GM21360 (cell line): ENCODE data around the gene NCOA3.
"Not testable (repeated sequence)": the region's sequence is repeated elsewhere in the genome, so short reads cannot be mapped to it uniquely, and the experiment has no call there.

ENCODE experiments used
- ATAC-seq: cut with Tn5 transposase; IDR thresholded peaks from one replicate; pipeline ENCODE4 v1.9.1; 2021; ENCODE audit warnings: mild to moderate bottlenecking, moderate library complexity; ENCODE audit not compliant: unreplicated experiment

NCOA3 gene

GRCh38 chr20:47534405-47534804, 32.7 kb downstream of the NCOA3 start:
- no peak for ATAC-seq

- no peak for ATAC-seq
Observed at GRCh38 chr20:47535088-47535487, 33.4 kb downstream of the NCOA3 start.

GRCh38 chr20:47535994-47536393, 34.3 kb downstream of the NCOA3 start:
- ATAC-seq: no peak

- ATAC-seq: no peak
Observed at GRCh38 chr20:47540443-47541354, 39.0 kb downstream of the NCOA3 start.

DNA sequence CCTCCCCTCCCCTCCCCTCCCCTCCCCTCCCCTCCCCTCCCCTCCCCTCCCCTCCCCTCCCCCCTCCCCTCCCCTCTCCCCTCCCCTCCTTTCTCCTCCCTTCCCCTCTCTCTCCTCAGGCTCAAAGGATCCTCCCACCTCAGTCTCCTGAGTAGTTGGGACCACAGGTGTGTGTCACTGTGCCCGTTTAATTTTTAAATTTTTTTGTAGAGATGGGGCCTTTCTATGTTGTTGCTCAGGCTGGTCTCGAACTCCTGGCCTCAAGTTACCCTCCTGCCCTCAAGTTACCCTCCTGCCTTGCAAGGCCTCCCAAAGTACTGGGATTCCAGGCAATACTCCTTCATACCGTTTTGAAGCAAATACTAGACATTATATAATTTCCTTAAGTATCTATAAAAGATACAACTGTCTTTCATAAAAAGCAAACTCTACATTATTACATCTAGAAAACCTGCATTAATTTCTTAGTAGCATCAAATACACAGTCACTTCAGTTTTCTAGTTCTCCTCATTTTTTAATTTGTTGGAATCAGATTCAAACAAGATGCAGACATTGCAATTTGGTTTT, 39.8 kb downstream of the NCOA3 start:
- no peak for ATAC-seq

- no peak for ATAC-seq
Observed at GRCh38 chr20:47543006-47543431, 41.3 kb downstream of the NCOA3 start.

DNA sequence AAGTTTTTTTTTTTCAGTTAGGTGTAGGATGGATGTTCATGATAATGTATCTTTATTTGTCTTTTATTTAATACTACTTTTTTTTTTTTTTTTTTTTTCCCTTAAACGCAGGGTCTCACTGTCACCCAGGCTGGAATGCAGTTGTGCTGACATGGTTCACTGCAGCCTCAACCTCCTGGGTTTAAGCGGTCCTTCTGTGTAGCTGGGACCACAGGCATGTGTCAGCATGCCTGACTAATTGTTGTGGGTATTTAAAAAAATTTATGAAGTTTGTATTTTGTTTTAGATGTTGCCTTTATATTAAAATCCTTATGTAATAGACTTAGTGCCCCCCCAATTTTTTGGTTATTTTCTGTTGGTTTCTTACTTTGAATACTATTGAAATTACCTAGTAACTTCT, 42.6 kb downstream of the NCOA3 start:
- no peak for ATAC-seq

DNA sequence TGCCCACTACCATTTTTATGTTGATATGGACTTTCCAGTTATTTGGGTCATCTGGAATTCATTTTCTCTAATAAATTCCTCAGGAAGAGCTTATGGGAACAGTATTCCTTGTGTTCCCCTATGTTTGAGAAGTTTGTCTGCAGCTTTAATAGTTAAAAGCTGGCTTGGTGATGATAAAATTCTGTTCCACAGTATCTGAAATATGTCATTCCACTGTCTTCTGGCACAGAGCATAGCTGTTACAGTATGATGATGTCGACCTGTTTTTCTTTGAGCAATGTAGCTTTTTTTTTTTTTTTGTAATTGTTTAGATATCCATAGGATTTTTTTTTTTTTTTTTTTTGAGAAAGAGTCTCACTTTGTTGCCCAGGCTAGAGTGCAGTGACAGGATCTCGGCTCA, 43.2 kb downstream of the NCOA3 start:
- ATAC-seq: no peak

DNA sequence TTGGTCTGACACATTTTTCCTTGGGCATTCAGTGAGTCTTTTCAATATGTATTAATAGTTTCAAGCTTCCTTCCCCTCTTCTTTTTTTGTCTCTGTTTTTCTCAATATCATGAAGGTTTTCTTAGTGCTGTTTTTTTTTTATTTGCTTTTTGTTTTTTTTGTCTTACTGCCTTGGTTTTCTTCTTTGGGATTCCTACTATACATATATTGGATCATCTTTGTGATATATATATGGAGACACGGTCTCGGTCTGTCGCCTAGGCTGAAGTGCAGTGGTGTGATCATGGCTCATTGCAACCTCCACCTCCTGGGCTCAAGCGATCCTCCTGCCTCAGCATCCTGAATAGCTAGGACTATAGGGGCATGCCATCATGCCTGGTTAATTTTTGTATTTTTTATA, 43.8 kb downstream of the NCOA3 start:
- no peak for ATAC-seq

GRCh38 chr20:47546184-47547033, 44.7 kb downstream of the NCOA3 start:
- ATAC-seq: no peak

DNA sequence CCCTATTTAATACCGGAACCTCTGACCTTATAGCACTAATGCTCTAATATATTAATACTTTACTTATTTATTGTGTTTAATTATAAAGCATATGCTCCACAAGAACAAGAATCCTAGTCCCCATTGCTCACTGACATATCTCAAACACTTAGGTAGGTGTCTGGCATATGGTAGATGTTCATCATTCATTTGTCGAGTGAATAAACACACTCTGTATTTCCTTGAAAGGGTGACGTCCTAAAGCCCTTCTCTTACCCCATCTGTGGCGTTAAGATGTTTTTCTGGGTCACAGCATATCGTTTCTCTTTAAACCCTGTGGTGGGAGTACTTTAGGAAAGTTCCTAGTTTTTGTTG, 45.3 kb downstream of the NCOA3 start:
- ATAC-seq: no peak

DNA sequence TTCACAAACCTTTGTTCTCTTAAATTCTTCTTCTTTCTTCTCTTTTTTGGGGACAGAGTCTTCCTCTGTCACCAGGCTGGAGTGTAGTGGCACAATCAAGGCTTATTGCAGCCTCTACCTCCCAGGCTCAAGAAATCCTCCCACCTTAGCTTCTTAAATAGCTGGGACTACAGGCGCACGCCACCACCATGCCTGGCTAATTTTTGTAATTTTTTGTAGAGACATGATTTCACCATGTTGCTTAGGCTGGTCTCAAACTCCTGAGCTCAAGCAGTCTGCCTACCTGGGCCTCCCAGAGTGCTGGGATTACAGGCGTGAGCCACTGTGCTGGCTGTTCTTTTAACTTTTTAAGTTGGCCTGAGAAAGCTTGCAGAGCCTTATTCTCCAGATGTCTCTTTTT, 48.0 kb downstream of the NCOA3 start:
- ATAC-seq: no peak

DNA sequence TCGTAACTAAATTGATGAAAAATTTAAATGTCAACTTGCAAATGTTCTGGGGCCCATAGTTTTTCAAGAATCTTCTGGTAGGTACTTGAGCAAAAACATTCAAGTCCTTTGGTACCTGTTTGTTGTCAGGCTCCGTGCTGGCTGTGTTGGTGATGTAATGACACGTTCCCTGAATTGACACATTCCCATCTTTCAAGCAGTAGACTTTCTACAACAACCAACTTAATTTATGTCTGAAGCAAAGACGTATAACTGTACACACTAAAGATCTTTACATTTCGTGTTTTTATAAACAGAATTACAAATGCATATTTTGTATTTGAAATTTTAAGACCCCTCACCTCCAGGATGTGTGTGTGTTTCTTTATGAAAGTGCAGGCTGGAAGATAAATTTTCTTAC, 49.5 kb downstream of the NCOA3 start:
- ATAC-seq: no peak

- no peak for ATAC-seq
Observed at GRCh38 chr20:47551841-47552240, 50.2 kb downstream of the NCOA3 start.

DNA sequence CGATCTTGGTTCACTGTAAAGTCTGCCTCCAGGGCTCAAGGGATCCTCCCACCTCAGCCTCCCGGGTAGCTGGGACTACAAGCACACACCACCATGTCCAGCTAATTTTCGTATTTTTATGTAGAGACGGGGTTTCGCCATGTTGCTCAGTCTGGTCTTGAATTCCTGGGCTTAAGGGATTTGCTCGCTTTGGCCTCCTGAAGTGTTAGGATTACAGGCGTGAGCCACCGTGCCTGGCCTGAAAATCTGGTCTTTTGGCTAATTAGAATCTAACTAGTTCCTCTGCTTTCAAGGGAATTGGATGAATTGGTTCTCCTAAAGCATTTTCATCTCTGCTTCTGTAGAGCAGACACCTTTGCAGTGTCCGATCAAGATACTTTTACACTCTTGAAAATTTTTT, 51.3 kb downstream of the NCOA3 start:
- ATAC-seq: no peak

GRCh38 chr20:47553594-47554235, 52.0 kb downstream of the NCOA3 start:
- not testable (repeated sequence) for ATAC-seq

GRCh38 chr20:47554283-47554682, 52.6 kb downstream of the NCOA3 start:
- not testable (repeated sequence) for ATAC-seq

DNA sequence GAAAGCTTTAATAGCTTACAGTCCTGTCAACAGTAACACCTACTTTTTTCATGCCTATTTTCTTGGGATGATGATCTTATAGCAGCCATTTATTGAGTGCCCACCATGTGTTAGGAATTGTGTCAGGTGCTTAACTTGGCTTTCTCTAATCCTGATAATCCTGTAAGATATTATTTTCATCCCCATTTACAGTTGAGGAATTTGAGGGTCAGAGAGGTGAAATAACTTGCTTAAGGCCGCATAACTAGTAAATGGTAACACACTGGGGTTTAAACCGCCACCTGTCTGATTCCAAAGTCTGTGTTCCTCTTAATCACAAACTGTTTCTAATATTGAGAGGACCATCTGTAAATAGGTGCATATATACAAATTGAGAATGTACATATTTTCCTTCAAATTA, 55.5 kb downstream of the NCOA3 start:
- ATAC-seq: no peak

GRCh38 chr20:47557791-47558190, 56.1 kb downstream of the NCOA3 start:
- no peak for ATAC-seq

- ATAC-seq: no peak
Observed at GRCh38 chr20:47558295-47559066, 56.8 kb downstream of the NCOA3 start.
